DND-41 (cell line): ENCODE results near the gene TPRX1.
"Not testable (repeated sequence)": the region's sequence is repeated elsewhere in the genome, so short reads cannot be mapped to it uniquely, and the experiment has no call there.

Experiments
- ATAC-seq: fragments of 200-7000 bp; cut with Tn5 transposase; 3 replicates; pipeline ENCODE4 v1.9.1; 2021; ENCODE audit warnings: low read depth; ENCODE audit not compliant: insufficient read depth
- DNase-seq: peaks from one replicate; pipeline ENCODE4 v3.0.0-alpha.2; 2020
- H2AFZ ChIP-seq: 2 replicates; pipeline ENCODE4 v1.6.0; 2012; ENCODE audit warnings: low read depth, low read length
- H3K27ac ChIP-seq: 2 replicates; pipeline ENCODE4 v1.5.1; 2012; ENCODE audit warnings: low read length, inconsistent platforms
- H3K27me3 ChIP-seq: fragments of 200-600 bp; sonication (generic); 2 replicates; pipeline ENCODE4 v1.6.0; 2012; ENCODE audit warnings: low read length, mild to moderate bottlenecking, inconsistent platforms; ENCODE audit not compliant: insufficient read depth, poor library complexity
- H3K36me3 ChIP-seq: 2 replicates; pipeline ENCODE4 v1.5.1; 2012; ENCODE audit warnings: low read length, inconsistent platforms; ENCODE audit not compliant: insufficient read depth
- H3K4me1 ChIP-seq: 2 replicates; pipeline ENCODE4 v1.5.1; 2012; ENCODE audit warnings: mild to moderate bottlenecking, low read length; ENCODE audit not compliant: insufficient read depth
- H3K4me2 ChIP-seq: 2 replicates; pipeline ENCODE4 v1.6.0; 2012; ENCODE audit warnings: mild to moderate bottlenecking, moderate library complexity, low read length, inconsistent platforms; ENCODE audit not compliant: insufficient read depth
- H3K4me3 ChIP-seq, 2 experiments: fragments of 200-600 bp in 1 of 2; shearing (Covaris generic) in 1 of 2; 2 replicates each; pipeline ENCODE4 v1.5.1; 2012 to 2016; ENCODE audit warnings: inconsistent platforms in 2 of 2, low read length in 2 of 2, mild to moderate bottlenecking in 2 of 2, low read depth in 1 of 2, moderate library complexity in 1 of 2
- H3K79me2 ChIP-seq: 2 replicates; pipeline ENCODE4 v1.6.0; 2012; ENCODE audit warnings: low read length, inconsistent platforms; ENCODE audit not compliant: insufficient read depth
- H3K9ac ChIP-seq: 2 replicates; pipeline ENCODE4 v1.6.0; 2012; ENCODE audit warnings: low read depth, mild to moderate bottlenecking, inconsistent platforms, low read length, moderate library complexity
- H3K9me3 ChIP-seq: 2 replicates; pipeline ENCODE4 v1.5.1; 2012; ENCODE audit warnings: low read length, moderate library complexity, mild to moderate bottlenecking, inconsistent platforms; ENCODE audit not compliant: insufficient read depth, severe bottlenecking
- H4K20me1 ChIP-seq: 2 replicates; pipeline ENCODE4 v1.6.0; 2012; ENCODE audit warnings: low read length; ENCODE audit not compliant: insufficient read depth
- EZH2 ChIP-seq: IDR thresholded peaks from 3 replicates; pipeline ENCODE4 v1.6.1; 2012; ENCODE audit warnings: borderline replicate concordance, low read depth, mild to moderate bottlenecking, moderate library complexity, low read length, inconsistent platforms; ENCODE audit not compliant: severe bottlenecking
- TF ChIP-seq, protein P1 (sequence below): IDR thresholded peaks from 2 replicates; pipeline ENCODE4 v1.5.1; 2012; ENCODE audit warnings: borderline replicate concordance, low read length, moderate library complexity, mild to moderate bottlenecking; ENCODE audit not compliant: poor library complexity, severe bottlenecking; ENCODE audit errors: extremely low read depth

The TPRX1 gene

DNA sequence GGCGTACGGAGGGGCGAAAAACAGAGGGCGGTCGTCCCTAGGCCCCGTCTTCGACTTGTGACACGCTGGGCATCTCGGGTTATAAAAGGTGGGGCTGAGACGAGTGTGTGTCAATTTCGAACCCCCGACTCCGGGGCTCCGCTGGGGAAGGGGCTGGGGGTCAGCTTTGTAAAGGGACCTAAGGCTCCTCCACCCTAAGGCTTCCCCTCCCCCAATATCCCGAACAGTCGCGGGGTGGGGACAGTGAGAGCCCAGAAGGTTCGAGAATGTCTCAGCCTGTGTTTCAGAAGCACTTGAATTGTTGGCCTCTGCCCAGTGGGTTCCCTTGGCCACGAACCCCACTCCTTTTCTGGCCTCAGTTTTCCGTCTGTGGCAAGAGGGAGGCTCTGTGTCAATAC, 25.4 kb downstream of the TPRX1 start:
- Histone ChIP-seq H3K4me3 (peak overlapping the region; percentile 67 to 85; a peak in 3 of 4 replicates), H3K27ac (peak overlapping the region; percentile 89; the same call in 1 of the 2 replicates), H2AFZ (peak overlapping the region; percentile 100), H3K4me2 (peak overlapping the region; percentile 88), H3K79me2 (peaks cover 16% of the 10 kb centered on the region), H3K9ac (peak overlapping the region; percentile 70), H3K4me1 (peaks cover 26% of the 10 kb centered on the region), H3K36me3 (peaks cover 12% of the 10 kb centered on the region), H3K27me3 (no peaks in the 10 kb centered on the region), H4K20me1 (peaks cover 7% of the 10 kb centered on the region), H3K9me3 (no peaks in the 10 kb centered on the region)
- ATAC-seq: no peak
- TF ChIP-seq, protein P1, sequence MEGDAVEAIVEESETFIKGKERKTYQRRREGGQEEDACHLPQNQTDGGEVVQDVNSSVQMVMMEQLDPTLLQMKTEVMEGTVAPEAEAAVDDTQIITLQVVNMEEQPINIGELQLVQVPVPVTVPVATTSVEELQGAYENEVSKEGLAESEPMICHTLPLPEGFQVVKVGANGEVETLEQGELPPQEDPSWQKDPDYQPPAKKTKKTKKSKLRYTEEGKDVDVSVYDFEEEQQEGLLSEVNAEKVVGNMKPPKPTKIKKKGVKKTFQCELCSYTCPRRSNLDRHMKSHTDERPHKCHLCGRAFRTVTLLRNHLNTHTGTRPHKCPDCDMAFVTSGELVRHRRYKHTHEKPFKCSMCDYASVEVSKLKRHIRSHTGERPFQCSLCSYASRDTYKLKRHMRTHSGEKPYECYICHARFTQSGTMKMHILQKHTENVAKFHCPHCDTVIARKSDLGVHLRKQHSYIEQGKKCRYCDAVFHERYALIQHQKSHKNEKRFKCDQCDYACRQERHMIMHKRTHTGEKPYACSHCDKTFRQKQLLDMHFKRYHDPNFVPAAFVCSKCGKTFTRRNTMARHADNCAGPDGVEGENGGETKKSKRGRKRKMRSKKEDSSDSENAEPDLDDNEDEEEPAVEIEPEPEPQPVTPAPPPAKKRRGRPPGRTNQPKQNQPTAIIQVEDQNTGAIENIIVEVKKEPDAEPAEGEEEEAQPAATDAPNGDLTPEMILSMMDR: no peak
- TF ChIP-seq EZH2: no peak
- no peak for DNase-seq

DNA sequence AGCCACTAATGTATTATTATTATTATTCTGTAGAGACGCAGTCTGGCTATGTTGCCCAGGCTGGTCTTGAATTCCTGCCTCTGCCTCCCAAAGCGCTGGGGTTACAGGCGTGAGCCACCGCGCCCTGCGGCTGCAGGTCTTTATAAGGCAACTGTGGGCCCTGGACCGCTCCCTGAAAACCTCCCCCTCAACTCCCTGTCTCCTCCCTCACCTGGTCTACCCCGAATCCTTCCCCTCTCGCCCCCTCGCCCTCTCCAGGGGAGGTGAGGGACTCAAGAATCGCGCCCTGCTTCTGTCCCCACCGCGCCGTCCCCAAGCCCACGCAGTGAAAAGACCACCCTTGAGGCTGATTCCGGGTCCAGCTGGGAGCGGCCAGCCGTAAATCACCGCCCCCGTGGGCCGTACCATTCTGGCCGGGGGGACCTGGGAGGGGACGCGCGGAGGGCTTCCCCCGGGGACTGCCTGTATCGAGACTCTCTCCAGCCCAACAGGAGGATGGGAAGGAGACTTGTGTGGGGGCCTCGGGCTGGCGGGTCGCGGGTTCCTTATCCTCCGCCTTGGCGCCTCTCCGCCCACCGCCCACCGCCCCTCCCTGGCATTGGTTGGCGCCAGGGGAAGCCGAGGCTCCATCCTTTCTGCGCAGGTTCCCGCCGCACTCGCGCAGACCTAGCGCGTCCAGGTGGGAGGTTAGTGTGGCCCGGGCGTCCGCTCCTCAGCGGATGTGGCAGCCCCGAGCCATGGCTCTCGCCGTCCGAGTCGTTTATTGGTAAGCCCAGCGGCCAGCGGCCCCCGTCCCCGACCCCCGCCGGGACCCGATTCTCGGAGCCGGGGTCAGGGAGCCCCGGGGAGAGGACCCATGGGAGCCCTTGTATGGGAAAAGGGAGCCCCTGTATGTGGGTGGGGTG, 26.1 kb downstream of the TPRX1 start, which contains the start of gene SELENOW:
TSS of gene SELENOW (plus strand) at position 655 of the 905 bp plus-strand sequence. CDS start at position 738, 83 bp downstream.
- TF ChIP-seq EZH2: no peak
- TF ChIP-seq, protein P1: no peak
- Histone ChIP-seq H3K79me2 (peaks cover 16% of the 10 kb centered on the region), H3K9me3 (no peaks in the 10 kb centered on the region), H3K4me2 (peak within 1 kb of the TSS; percentile 88), H3K27me3 (no peaks in the 10 kb centered on the region), H3K36me3 (peaks cover 12% of the 10 kb centered on the region), H4K20me1 (peaks cover 7% of the 10 kb centered on the region), H3K4me1 (peaks cover 26% of the 10 kb centered on the region), H2AFZ (peak within 1 kb of the TSS; percentile 100), H3K27ac (peak within 1 kb of the TSS; percentile 89), H3K9ac (peak within 1 kb of the TSS; percentile 70), H3K4me3 (peak within 1 kb of the TSS; percentile 67 to 85)
- DNase-seq (peak; percentile 78), ATAC-seq (peak; percentile 93)

DNA sequence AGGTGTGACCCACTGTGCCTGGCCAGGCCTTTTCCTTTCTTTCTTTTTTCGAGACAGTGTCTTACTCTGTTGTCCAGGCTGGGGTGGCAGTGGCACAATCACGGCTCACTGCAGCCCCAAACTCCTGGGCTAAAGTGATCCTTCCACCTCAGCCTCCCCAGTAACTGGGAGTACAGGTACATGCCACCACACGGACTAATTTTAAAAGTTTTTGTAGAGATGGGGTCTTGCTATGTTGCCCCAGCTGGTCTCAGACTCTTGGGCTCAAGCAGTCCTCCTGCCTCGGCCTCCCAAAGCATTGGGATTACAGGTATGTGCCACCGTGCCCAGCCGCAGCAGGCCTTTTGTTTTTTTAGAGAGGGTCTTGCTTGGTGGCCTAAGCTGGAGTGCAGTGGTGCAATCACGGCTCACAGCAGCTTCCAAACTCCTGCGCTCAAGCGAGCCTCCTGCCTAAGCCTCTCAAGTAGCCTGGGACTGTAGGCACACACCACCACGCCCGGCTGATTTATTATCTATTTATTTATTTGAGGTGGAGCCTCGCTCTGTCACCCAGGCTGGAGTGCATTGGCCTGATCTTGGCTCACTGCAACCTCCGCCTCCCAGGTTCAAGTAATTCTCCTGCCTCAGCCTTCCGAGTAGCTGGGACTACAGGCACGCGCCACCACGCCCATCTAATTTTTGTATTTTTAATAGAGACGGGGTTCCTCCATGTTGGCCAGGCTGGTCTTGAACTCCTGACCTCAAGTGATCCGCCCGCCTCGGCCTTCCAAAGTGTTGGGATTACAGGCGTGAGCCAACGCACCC, 26.9 kb downstream of the TPRX1 start:
- Histone ChIP-seq H3K36me3 (peaks cover 12% of the 10 kb centered on the region), H2AFZ (peak overlapping the region; percentile 100), H3K9ac (peak overlapping the region; percentile 70), H3K4me1 (peaks cover 26% of the 10 kb centered on the region), H3K27ac (peak overlapping the region; percentile 89), H3K79me2 (peaks cover 16% of the 10 kb centered on the region), H3K4me3 (peak overlapping the region; percentile 67 to 85; a peak in 3 of 4 replicates), H3K4me2 (peak overlapping the region; percentile 88)
- H3K27me3 ChIP-seq, DNase-seq, H4K20me1 ChIP-seq, H3K9me3 ChIP-seq, ATAC-seq: not testable (repeated sequence)
